ENCODE results near the gene CACNA1D. TPM values are rescaled to one million over a fixed set of nuclear protein-coding genes. Genes with fewer than 3 reads are reported as not detected.

The CACNA1D gene
- total RNA-seq, 1 donor from 2014 or later, result 1.1 TPM

DNA sequence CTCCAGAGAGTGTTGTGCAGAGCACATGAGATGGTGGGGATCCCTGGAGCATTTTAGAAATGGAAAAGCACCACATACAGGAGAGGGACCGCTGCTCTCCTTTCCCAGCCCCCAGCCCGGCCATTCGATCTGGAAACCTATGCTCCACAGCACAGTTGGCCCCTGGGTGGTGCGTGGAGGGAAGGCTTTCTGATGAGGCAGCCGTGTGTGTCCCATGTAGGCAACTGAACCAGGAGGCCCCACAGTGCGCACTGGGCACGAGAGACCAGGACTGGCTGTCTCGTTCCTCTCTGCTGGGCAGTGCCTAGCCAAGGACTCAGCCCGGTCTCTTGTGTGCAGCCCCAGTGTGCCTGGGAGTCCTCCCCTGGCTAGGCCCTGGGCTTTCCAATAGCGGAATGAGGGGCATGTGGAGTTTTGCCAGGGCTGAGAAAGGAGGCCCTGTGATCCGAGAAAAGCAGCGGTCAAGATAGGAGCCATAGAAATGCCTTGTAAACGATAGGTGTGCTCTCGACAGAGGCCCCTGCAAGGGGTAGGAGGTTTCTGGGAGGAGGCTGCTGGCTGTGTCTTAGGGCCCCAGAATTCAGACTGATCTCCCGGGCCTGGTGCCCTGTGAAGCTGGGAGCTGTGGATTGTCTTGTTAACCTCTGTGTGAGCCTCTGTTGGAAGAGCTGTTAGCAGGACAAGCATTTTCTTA, 312.9 kb downstream of the CACNA1D start:
- no peaks in the 10 kb centered on the region for H3K9me3 Mint-ChIP-seq
- H3K4me1 Mint-ChIP-seq, result peaks cover 8% of the 10 kb centered on the region
- no peak for DNase-seq (ENCODE audit: low read depth, low spot score)
- H3K36me3 Mint-ChIP-seq (ENCODE audit: low read depth), result no peaks in the 10 kb centered on the region
- no peak for TF ChIP-seq CTCF (conservative IDR thresholded peaks at IDR 0.05)
- no peaks in the 10 kb centered on the region for H3K27me3 Mint-ChIP-seq (ENCODE audit: low read depth)
- no peak overlapping the region for H3K4me3 Mint-ChIP-seq
- no peak overlapping the region for H3K27ac Mint-ChIP-seq (ENCODE audit: unreplicated experiment)

GRCh38 chr3:53808496-53808895, 314.1 kb downstream of the CACNA1D start:
- Mint-ChIP-seq H3K9me3 (no peaks in the 10 kb centered on the region), H3K27me3 (ENCODE audit: low read depth) (no peaks in the 10 kb centered on the region), H3K27ac (ENCODE audit: unreplicated experiment) (no peak overlapping the region), H3K4me1 (peaks cover 10% of the 10 kb centered on the region), H3K4me3 (no peak overlapping the region), H3K36me3 (ENCODE audit: low read depth) (no peaks in the 10 kb centered on the region)
- TF ChIP-seq CTCF (conservative IDR thresholded peaks at IDR 0.05), result no peak
- no peak for DNase-seq (ENCODE audit: low read depth, low spot score)

GRCh38 chr3:53809267-53809666, 314.9 kb downstream of the CACNA1D start:
- Mint-ChIP-seq H3K4me1 (peaks cover 10% of the 10 kb centered on the region), H3K36me3 (ENCODE audit: low read depth) (no peaks in the 10 kb centered on the region), H3K27ac (ENCODE audit: unreplicated experiment) (no peak overlapping the region), H3K9me3 (no peaks in the 10 kb centered on the region), H3K27me3 (ENCODE audit: low read depth) (no peaks in the 10 kb centered on the region), H3K4me3 (no peak overlapping the region)
- no peak for DNase-seq (ENCODE audit: low read depth, low spot score)
- no peak for TF ChIP-seq CTCF (conservative IDR thresholded peaks at IDR 0.05)

DNA sequence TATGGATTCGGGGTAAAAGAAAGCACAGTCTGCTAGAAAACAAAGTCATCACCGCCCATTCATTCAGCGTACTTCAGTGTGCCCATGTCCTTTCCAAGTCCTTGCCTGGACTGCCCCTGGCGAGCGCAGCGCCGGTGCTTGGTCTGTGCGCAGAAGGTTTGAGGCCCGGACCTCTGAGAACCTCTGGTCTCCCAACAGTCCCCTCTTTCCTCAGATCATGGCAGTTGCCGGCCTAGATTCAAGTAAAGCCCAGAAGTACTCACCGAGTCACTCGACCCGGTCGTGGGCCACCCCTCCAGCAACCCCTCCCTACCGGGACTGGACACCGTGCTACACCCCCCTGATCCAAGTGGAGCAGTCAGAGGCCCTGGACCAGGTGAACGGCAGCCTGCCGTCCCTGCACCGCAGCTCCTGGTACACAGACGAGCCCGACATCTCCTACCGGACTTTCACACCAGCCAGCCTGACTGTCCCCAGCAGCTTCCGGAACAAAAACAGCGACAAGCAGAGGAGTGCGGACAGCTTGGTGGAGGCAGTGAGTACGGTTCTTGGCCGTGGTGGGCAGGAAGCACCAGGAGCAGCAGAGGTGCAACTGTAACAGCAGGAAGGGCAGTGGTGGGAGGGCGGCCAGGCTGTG, 315.5 kb downstream of the CACNA1D start:
- Mint-ChIP-seq H3K27ac (ENCODE audit: unreplicated experiment) (no peak overlapping the region), H3K4me1 (peaks cover 8% of the 10 kb centered on the region)
- DNase-seq (ENCODE audit: low read depth, low spot score), result no peak

More for the DNA sequence above, 315.5 kb downstream of the CACNA1D start:
- TF ChIP-seq CTCF (conservative IDR thresholded peaks at IDR 0.05), result no peak
- Mint-ChIP-seq H3K27me3 (ENCODE audit: low read depth) (no peaks in the 10 kb centered on the region), H3K4me3 (no peak overlapping the region), H3K9me3 (no peaks in the 10 kb centered on the region), H3K36me3 (ENCODE audit: low read depth) (no peaks in the 10 kb centered on the region)

All from neural crest cell (in vitro differentiated cells).